Nucleus accumbens (tissue), 56 donors: Measurements from ENCODE around the gene SLC9A7.
"Not testable (repeated sequence)": the region's sequence is repeated elsewhere in the genome, so short reads cannot be mapped to it uniquely, and the experiment has no call there.

Source experiments
- DNase-seq, 56 donors: peaks; one replicate each; lab custom pipeline; 2025; lab: John Stamatoyannopoulos, UW

The SLC9A7 gene

DNA sequence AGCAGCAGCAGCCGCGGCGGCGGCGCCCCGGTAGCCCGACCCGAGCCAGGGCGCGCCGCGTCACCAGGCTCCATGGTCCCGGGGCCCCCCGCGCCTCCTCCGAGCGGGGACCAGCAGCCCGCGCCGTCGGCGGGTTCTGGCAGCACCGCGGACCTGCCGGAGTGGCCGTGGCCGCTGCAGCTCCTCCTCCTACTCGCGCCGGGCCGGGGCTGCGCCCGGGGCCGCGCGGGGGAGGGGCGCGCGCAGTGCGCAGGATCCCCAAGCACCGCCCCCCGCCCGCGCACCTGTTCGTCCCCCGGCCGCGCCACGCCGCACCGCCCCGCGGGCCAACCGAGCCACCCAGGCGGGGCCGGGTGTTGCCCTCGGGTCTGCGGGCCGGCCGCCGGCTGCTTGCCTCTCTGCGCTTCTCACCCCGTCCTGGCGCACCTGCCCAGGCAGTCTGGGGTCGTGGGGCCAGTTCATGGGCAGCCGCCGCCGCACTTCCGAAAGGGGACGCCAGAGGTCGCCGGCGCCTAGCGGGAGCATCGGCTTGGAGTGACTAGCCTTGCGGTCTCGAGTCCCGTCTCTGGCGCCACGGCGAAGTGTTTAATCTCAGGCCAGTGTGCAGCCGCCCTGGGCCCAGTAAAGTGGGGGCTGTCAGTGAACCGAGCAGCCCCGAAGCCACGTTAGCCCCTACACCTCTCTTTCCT, at the start of gene SLC9A7:
TSS of gene SLC9A7 (minus strand) at position 163 of the 689 bp plus-strand sequence. CDS start at position 74, 89 bp downstream.
- DNase-seq: peak in 51 of 56 donors; percentile 0 to 73 (median 26)

DNA sequence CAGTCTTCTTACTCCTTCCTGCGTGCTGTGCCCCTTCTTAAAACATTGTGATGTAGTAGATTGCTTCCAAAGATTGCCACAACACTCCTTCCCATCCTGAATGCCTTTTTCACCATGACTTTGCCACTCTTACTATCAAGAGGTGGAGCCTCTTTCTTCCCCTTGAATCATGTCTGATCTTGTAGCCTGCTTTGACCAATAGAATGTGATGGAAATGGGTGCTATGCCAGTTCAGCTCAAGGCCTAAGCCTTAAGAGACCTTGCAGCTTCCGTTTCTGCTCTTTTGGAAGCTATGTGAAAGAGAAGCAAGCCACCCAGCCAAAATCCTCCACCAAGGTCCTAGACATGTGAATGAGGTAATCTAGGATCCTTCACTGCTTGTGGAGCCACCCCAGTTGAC, 46.4 kb upstream of the SLC9A7 start:
- DNase-seq: no peak

DNA sequence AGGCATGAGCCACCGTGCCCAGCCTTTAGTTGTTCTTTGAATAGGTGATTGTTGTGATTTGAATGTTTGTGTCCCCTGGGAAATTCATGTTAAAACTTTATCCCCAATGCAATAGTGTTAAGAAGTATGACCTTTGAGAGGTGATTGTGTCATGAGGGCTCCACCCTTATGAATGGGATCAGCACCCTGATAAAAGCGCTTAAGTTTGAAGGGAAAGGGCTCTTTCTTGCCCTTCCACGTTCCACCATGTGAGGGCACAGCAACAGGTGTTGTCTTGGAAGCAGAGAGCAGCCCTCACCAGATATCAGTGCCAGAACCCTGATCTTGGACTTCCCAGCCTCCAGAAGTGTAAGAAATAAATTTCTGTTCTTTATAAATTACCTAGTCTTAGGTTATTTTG, 44.2 kb upstream of the SLC9A7 start:
- no peak for DNase-seq

DNA sequence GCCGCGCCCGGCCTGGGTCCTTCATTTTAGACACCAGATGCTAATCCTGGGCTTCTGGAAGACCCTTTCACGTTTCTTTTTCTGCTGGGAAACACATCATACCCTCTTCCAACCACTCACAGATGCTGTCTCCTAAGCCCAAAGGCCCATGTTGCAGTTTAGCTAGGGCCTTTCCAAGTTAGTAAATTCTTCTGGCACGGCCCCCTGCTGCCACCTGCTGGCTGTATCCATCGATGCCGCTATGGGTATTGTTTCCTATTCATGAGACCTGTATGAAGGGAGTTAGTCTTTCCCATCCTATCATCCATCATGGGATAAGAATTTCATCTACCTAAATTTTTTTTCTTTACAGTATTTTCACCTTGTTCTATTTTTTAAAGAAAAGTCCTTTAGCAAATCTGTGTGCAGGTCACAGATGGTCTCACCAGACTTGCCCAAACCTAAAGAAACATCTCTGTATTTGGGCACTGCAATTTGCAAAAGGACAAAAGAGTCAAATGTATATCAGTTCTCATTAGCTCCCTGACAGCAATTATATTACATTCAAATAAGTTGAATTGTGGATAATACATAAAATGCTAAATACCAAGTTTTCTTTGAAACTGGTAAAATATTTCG, 37.8 kb upstream of the SLC9A7 start:
- peak in 50 of 56 donors; percentile 0 to 85 (median 22) for DNase-seq

DNA sequence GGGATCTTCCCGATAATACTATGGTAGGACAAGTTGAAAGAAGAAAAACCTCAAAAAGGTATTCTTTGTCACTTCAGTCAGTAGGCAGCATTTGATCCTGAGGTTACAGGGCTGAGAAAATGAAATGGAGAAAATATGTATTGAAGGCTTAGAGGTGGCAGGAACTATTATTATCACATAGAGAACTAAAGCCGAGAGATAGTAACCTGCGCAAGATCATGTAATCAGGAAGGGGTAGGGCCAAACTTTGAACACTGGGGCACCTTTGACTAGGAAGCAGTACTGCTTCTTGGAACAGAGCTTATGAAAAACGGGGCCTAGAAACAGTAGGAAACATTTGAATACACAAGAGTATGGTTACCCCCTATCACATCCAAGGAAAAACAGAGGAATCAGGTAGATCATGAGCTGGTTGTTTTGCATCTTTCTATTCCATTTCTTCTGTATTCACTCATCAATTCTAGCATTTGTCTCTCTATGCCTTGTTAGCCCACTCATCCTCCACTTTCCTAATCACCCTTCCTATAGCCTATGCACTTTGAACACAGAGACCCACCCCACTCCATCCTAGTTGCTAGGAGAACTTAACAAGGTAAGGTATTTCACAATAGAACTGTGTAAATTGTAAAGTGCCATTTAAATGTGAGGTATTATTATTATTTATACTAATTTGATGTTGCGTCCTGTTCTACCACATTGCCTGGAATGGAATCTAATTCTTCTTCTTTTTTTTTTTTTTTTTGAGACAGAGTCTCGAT, 34.6 kb upstream of the SLC9A7 start:
- no peak for DNase-seq

DNA sequence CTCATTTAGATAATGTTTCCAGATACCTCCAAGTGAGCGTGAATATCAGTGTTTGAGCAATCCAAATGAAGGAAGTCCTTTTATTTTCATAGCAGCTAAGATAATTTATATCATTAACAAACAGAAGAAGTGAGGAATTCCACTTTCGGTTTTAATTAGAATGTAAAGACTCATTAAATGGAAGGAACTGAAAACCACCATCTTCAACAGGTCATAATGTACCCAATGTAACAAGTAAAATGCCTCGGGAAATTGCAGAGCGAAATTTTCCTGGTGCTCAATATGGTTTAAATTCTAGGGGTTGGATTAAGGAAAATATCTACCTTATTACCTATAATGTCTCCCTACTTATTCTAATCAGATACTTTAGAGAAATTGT, 33.9 kb upstream of the SLC9A7 start:
- DNase-seq: no peak

DNA sequence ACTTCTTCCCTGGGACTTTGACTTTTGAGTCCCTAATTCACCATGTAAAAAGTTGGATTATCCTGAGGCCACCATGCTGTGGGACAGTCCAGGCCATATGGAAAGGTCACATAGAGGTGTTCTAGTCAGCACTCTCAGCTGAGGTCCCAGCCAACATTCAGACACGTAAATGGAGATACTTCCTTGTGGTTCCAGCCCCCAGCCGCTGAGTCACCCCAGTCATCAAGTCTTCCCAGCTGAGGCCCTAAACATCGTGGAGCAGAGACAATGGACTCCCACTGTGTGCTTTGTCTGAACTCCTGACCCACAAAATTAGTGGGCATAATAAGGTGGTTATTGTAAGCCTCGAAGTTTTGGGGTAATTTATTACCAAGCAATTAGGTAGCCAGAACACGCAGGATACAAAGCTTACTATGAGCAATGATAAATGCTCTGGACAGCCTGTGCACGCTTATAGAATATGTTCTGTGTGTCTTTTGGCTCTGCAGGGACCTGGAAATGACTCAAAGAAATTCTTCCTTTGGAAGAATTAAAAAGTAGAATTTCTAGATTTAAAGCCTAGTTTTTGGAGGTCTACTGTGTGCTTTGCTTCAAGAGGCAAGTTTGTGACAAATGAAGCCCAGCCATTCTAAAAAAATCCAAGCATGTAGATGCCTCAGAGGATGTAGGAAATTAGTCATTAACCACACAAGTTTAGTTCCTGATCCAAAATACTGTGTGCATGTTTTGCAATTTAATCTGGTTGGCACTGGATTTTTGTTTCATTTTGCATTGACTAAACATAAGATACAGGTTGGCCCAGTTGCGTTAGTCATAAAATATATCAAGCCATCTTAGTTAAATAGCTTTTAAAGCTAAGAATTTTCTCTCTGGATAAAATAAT, 33.2 kb upstream of the SLC9A7 start:
- no peak for DNase-seq

DNA sequence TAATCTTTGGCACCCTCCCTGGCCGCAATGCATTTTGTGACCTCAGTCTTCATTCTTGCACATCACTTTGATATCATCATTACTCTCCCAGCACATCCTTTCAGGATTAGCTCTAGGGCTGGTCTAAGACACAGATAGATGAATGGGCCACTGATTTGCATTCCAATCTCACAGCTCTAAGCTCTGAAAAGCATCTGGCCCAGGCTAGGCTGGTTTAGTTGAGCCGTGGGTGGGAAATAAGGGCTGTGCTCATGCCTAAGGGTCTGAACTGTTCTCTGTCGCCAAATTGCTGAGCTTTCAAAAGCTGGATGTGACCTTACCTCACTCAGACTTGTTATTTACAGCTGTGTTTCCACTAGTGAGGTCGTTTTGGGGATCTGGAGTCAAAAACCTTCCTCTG, 30.0 kb upstream of the SLC9A7 start:
- DNase-seq: no peak

DNA sequence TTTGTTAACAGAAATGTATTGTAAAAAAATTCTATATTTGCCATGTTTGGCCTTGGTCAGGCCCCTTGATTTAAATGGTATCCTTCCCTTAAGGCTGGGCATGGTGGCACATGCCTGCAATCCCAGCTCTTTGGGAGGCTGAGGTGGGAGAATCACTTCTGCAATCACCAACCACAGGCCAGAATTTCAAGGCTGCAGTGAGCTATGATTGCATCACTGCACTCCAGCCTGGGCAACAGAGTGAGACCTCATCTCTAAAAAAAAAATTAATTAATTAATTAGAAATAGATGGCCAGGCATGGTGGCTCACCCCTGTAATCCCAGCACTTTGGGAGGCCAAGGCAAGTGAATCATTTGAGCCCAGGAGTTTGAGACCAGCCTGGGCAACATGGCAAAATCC, 25.5 kb upstream of the SLC9A7 start:
- DNase-seq: not testable (repeated sequence)

DNA sequence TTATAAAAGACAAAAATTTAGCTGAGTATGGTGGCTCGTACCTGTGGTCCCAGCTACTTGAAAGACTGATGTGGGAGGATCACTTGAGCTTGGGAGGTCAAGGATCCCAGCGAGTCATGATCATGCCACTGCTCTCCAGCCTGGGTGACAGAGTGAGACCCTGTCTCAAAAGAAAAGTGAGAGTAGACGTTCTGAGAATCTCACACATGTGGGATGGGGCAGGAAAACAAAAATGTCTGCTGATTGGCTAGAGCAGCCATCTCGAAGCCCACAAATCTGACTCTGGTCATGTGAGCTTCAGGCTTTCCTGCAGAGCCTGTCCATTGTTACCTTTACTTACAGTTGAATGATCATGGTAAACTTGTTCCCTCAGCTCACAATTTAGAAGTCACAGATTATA, 23.1 kb upstream of the SLC9A7 start:
- no peak for DNase-seq

DNA sequence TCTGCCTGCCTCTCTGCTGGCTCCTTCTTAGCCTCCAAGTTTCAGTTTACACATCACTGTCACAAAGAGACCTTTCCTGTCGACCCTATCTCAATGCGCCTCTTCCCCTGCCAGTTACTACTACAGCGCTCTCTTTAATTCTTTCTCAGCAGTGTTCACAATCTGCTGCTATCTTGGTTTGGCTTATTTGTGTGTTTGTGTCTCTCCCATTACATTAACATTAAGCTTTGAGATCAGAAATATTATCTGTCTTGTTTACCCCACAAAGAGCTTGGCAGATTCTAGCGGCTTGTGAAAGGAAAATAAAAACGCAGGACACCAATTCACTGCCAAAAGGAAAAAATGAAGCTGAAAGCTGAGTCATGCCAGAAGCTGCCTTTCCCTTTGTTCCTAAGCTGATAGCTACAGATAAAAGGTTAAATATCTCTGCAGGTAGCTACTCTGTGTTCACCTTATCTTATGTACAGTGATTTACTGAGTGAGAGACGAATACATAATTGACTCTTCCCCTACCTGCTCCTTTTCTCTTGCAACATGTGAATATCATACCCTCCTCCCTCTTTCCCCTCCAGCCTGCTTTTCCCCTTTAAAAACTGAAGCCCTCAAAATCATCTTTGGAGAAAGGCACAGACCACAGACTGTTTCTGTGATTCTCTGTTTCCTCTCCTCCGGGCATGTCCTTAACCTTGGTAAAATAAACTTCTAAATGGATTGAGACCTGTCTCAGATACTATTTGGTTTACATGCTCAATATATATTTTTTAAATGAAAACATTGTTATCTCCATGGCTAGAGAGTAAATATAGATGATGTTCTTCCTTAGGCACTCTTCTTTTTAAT, 19.3 kb upstream of the SLC9A7 start:
- DNase-seq: no peak

DNA sequence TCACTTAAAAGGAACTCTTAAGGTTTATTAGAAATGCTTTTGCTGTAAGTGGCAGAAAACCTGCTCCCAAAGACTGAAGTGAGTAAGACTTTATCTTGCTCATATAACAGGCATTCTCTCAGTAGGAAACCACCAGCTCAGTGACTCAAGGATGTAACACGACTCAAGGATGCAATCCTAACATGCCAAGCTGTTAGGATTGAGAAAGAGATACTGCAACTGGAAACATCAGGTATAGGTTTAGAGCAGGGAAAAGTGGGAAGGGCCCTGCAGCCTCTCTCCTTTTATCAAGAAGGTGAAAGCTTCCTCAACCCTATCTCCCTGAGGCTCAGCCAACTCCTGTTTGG, 11.9 kb upstream of the SLC9A7 start:
- no peak for DNase-seq

DNA sequence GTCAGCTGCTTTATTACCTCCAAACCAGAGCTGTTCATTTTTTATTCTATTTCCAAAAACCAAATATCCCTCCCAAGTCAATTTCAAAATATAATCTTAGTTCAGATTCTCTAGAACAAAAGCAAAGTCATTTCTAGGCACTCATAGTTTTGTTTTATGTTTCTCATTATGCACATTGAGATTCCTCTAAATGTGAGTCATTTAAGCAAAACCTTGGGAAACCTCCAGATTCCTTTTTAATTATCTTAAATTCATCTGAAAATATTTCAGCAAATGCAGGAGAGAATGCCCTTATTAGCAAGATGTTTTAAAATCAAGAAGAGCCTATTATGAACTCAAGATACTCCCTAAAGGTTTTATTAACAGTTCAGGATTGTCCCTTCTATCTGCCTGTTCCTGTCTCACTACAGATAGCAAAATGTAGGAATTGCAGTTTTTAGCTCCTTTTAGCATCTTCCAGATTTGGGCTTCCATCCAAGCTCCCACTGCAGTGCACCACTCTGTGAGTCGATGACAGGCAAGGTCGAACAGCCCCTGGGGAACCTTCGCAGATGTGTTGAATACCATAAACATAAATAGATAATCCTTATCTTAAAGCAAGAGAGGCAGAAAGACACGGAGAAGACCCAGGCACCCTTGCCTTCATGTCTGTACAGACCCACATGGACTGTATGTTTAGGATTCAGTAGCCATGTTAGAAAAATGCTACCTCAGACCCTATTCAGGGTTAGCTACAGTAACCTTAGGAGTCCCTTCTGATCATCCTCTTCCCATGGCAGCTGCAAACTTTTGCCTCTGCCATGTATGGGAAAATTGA, 11.3 kb upstream of the SLC9A7 start:
- DNase-seq: peak in 1 of 56 donors; percentile 0

DNA sequence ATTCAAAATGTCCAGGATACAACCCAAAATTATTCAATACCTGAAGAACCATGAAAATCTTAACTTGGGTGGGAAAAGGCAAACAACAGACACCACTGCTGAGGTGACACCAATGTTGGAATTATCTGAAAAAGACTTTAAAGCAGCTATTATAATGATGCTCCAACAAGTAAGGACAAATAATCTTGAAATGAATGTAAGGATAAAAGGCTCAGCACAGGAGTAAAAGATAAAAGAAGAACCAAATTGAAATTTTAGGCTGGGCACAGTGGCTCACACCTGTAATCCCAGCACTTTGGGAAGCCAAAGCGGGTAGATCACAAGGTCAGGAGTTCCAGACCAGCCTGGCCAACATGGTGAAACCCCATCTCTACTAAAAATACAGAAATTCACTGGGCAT, 4.0 kb upstream of the SLC9A7 start:
- DNase-seq: no peak

DNA sequence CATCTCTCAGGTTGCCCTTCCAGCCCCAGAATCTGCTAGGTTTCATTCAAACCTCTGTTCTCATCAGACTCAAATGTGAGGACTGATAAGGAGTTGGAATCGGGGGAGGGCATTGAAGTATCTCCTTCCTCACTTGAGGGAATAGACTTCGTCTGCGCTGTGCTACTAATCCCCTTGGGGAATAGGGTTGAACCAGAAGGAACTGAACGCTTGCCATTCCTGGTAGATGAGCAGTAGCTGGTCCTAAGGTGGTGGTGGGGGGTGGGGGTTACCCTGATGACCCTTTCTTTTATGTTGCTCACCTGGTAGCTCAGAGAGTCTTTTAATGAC, 692 bp upstream of the SLC9A7 start:
- DNase-seq: no peak

DNA sequence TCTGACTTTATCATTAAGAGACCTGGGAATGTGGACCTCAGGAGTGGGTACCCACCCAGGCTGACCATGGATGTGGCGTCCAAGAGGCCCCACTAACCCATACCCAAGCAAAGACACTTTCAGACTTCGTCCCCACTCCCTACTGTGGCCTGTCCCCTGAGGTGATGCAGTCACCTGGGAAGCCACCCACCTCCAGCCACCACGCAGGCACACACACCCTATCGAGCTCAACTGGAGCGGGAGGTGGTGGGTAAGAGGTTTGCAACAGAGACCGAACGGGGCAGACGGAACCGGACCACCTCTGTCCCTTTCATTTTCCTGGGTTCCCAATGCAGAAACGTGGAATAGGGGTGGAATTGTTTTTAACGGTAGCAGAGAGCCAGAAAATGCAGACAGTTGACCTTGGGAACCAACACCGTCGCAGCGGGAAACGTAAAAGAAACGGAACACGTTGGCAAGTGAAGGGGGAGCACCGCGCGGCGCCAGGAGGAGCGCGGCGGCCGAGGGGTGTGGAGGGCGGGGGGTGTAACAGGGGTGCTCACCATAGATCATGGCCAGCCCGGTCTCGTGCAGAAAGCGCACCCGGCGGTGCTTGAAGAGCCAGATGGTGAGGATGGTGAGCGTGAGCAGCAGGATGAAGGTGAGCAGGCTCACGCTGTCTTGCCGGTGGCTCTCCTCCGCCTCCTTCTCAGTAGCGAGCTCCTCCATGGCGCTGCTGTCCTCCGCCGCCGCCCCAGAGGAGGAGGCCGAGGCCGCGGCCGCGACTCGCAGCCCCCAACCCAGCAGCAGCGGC, 559 bp downstream of the SLC9A7 start:
- DNase-seq: peak in 12 of 56 donors; percentile 0 to 49 (median 5)

DNA sequence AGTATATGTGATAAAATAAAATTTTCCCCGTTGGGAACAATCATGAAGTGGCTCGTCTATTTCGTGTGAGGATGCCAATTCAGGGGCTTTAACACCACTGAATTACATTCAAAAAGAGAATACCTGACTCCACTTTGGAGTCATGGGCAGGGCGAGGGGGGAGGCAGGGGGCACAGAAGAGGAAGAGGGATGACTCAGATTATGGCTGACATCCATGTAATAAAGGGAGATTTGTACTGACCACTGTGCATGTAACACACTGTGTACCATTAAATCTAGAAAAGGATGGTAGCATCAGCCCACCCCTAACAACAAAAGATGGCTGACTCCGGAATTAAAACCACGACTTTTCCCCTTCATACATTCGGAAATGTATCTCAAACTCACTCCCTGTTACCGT, 1.3 kb downstream of the SLC9A7 start:
- DNase-seq: no peak

DNA sequence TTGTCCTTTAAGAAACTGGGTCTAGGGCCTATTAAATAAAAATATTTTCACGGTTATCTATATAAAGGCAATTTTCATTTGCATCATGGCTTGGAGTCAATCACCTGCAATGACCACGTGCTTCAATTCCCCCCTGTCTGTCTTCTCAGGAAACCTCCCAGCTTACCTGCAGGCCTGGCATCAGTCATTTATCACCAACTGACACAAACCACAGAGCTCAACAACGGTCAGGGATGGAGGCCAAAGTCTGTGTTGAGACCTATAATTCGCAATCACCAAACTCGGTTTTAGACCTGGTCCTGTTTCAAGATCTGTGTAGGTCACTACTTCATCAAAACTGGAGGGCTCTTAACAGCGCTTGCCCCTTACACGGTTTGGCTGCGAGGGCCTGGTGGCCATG, 1.9 kb downstream of the SLC9A7 start:
- peak in 3 of 56 donors; percentile 0 to 6 (median 1) for DNase-seq
